Activated CD4-positive, alpha-beta memory T cell treated with anti-CD3 and anti-CD28 coated beads for 36 hours (primary cell): ENCODE results near the gene ADAMTS9. TPM values are rescaled to one million over a fixed set of nuclear protein-coding genes. Genes with fewer than 3 reads are reported as not detected.

Experiments used
- CTCF ChIA-PET: fragments of 350-600 bp; sonication (Branson Sonifier 250); formaldehyde crosslinking; loops from one replicate; lab custom pipeline; 2021; ENCODE audit warnings: antibody characterized with exemption, inconsistent platforms; lab: Charles Lee
- POLR2A ChIA-PET: fragments of 350-600 bp; sonication (Branson Sonifier 250); formaldehyde crosslinking; loops from one replicate; lab custom pipeline; 2021; ENCODE audit warnings: antibody characterized with exemption; lab: Charles Lee
- DNase-seq: peaks from one replicate; pipeline ENCODE4 v3.0.0-alpha.2; 2020
- H3K27ac Mint-ChIP-seq: one replicate; pipeline ENCODE4 v1.8.0; 2021; ENCODE audit warnings: mixed read lengths
- H3K27me3 Mint-ChIP-seq: one replicate; pipeline ENCODE4 v1.8.0; 2021; ENCODE audit warnings: mixed read lengths
- H3K36me3 Mint-ChIP-seq: one replicate; pipeline ENCODE4 v1.8.0; 2021; ENCODE audit warnings: mixed read lengths
- H3K4me1 Mint-ChIP-seq: one replicate; pipeline ENCODE4 v1.8.0; 2021; ENCODE audit warnings: low read depth, mixed read lengths
- H3K4me3 Mint-ChIP-seq: one replicate; pipeline ENCODE4 v1.8.0; 2021; ENCODE audit warnings: mild to moderate bottlenecking, mixed read lengths
- H3K9me3 Mint-ChIP-seq: one replicate; pipeline ENCODE4 v1.8.0; 2021; ENCODE audit warnings: mixed read lengths
- intact Hi-C: fragments of 100-400 bp; cut with micrococcal nuclease; formaldehyde crosslinking; loops from one replicate; pipeline ENCODE4 v1.15.1; 2023
- total RNA-seq, 2 experiments: library from RNA; stranded (reverse); gene quantifications; one replicate each; pipeline ENCODE4 v1.2.3, GENCODE V29; 2021

Gene ADAMTS9
- total RNA-seq, 2 experiments from 2014 or later, result not detected

DNA sequence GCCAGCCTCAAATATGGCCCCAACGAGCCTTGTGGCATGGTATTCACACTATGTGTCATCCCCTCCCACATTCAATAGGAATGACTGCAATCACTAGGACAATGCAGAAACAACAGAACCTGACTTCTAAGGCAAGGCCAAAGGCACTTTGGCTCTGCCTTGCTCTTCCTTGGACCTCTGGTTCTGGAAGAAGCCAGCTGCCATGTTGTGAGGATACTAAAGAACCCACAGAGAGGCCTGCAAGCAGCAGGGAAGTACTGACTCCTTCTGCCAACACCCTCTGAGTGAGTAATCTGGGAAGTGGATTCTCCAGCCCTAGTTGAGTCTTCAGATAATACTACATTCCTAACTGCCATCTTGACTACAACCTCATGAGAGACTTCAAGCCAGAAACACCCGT is 64.7 kb downstream of the ADAMTS9 start:
- intact Hi-C loops, result no loop called here
- no peaks in the 10 kb centered on the region for H3K4me1 Mint-ChIP-seq
- peaks cover 4% of the 10 kb centered on the region for H3K9me3 Mint-ChIP-seq
- CTCF ChIA-PET, result no interaction called here
- H3K36me3 Mint-ChIP-seq, result no peaks in the 10 kb centered on the region
- no peak for DNase-seq
- H3K27me3 Mint-ChIP-seq, result no peaks in the 10 kb centered on the region
- POLR2A ChIA-PET, result no interaction called here
- H3K27ac Mint-ChIP-seq, result no peak overlapping the region
- no peak overlapping the region for H3K4me3 Mint-ChIP-seq

DNA sequence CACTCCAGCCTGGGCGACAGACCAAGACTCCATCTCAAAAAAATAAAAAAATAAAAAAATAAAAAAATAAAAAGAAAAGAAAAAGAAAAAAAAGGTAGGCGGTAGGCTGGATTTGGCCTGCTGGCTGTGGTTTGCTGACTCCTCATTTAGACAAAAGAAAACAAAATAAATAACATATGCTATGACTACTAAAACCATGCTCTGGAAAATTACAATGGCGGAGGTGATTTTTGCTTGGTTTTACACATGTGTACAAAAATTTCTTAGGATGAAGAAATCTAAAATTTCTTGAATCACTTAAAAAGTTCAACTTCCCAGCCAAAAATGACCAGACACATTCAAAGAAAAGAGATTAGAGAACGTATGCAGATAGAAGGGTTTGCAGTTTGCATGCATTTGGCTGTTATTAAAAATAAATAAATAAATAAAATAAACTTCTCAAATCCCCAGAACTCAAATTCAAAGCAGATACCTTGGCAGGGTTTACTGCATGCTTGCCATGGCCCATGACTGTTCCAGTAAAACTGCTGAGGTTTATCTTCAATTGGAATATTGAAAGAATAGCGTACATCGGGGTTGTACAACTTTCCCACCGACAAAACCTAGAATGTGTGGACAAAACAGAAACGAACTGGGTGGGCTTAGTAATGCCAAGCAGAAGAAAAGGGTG is 65.9 kb downstream of the ADAMTS9 start:
- no peak overlapping the region for H3K4me3 Mint-ChIP-seq
- H3K27me3 Mint-ChIP-seq, result no peaks in the 10 kb centered on the region
- intact Hi-C loops, result no loop called here

DNA sequence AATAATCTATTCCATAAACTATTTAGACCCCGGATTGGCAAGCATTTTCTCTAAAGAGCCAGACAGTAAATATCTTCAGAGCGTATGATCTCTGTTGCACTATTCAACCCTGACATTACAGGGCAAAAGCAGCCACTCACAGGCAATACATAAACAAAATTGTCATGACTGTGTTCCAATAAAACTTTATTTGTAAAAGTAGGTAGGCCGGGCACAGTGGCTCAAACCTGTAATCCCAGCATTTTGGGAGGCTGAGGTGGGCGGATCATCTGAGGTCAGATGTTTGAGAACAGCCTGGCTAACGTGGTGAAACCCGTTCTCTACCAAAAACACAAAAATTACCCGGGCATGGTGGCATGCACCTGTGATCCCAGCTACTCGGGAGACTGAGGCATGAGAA is 66.5 kb downstream of the ADAMTS9 start:
- POLR2A ChIA-PET, result no interaction called here
- H3K9me3 Mint-ChIP-seq, result peaks cover 4% of the 10 kb centered on the region

More for the DNA sequence above, 65.9 kb downstream of the ADAMTS9 start:
- DNase-seq, result no peak
- Mint-ChIP-seq H3K4me1 (no peaks in the 10 kb centered on the region), H3K9me3 (peaks cover 4% of the 10 kb centered on the region), H3K27ac (no peak overlapping the region), H3K36me3 (no peaks in the 10 kb centered on the region)
- CTCF ChIA-PET, result no interaction called here
- POLR2A ChIA-PET, result no interaction called here

DNA sequence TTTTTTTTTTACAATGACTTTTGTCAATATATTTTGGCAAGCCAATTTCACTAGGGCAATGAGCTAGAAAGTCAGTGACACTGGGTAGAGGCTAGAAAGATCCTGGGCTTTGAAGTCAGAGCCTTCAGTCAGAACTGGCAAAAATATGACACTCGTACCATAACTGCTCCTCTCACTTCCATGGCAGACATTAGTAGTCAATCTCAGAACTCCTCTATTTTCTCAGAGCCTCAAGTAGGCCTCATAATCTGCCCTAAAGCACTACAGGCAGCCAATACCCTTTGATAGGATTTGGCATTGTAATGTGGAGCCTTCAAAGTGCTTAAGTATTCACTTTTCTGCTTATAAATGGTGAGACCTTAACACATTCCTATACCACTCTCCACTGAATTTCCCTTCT is 67.8 kb downstream of the ADAMTS9 start:
- POLR2A ChIA-PET, result no interaction called here
- H3K9me3 Mint-ChIP-seq, result peaks cover 4% of the 10 kb centered on the region
- no peaks in the 10 kb centered on the region for H3K27me3 Mint-ChIP-seq
- CTCF ChIA-PET, result no interaction called here
- no peak for DNase-seq
- no peaks in the 10 kb centered on the region for H3K4me1 Mint-ChIP-seq
- intact Hi-C loops, result no loop called here
- no peak overlapping the region for H3K27ac Mint-ChIP-seq
- no peak overlapping the region for H3K4me3 Mint-ChIP-seq
- no peaks in the 10 kb centered on the region for H3K36me3 Mint-ChIP-seq

More for the DNA sequence above, 66.5 kb downstream of the ADAMTS9 start:
- Mint-ChIP-seq H3K27ac (no peak overlapping the region), H3K4me3 (no peak overlapping the region), H3K4me1 (no peaks in the 10 kb centered on the region), H3K27me3 (no peaks in the 10 kb centered on the region), H3K36me3 (no peaks in the 10 kb centered on the region)
- CTCF ChIA-PET, result no interaction called here
- DNase-seq, result no peak
- intact Hi-C loops, result no loop called here

DNA sequence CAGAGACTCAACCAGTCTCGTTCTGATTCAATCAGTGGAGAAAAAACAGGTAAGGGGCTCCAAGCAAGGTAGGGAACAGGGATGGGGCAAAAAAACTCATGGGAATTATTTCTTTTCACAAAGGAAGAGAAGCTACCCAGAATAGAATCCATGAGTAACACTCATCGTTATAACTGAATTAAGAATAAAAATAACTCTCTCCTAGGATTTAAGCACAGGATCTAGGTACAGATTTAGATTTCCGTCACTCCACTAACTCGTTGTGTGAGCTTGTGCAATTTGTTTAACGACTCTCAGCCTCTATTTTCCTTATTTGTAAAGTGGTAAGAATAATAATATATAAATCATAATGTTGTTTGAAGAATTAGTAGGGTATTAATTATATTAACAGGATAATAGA is 68.6 kb downstream of the ADAMTS9 start:
- no peaks in the 10 kb centered on the region for H3K4me1 Mint-ChIP-seq
- H3K9me3 Mint-ChIP-seq, result peaks cover 4% of the 10 kb centered on the region
- H3K4me3 Mint-ChIP-seq, result no peak overlapping the region
- no peaks in the 10 kb centered on the region for H3K36me3 Mint-ChIP-seq
- intact Hi-C loops, result no loop called here
- ChIA-PET CTCF (no interaction called here), POLR2A (no interaction called here)
- DNase-seq, result no peak
- H3K27me3 Mint-ChIP-seq, result no peaks in the 10 kb centered on the region
- H3K27ac Mint-ChIP-seq, result no peak overlapping the region

DNA sequence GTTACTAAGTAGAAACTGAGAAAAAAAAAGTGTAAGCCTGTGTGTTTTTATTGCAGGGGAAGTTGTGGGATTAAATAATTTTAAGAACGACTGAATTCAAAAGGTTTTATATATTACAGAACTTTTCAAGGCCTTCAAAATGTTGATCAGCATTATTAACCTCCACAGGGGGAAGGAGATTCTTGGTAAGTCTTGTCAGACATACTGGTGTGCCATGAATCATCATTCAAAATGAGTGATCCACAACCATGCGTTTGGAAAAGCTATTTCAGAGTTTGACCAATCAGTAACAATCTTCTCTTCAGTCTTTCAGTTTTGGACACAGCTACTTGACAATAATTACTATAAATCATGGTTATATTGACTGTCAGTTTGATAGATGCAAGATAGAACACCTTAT is 70.2 kb downstream of the ADAMTS9 start:
- DNase-seq, result no peak
- POLR2A ChIA-PET, result no interaction called here
- Mint-ChIP-seq H3K4me3 (no peak overlapping the region), H3K27me3 (no peaks in the 10 kb centered on the region), H3K27ac (no peak overlapping the region), H3K36me3 (no peaks in the 10 kb centered on the region), H3K9me3 (peaks cover 4% of the 10 kb centered on the region), H3K4me1 (no peaks in the 10 kb centered on the region)
- intact Hi-C loops, result no loop called here
- CTCF ChIA-PET, result no interaction called here

DNA sequence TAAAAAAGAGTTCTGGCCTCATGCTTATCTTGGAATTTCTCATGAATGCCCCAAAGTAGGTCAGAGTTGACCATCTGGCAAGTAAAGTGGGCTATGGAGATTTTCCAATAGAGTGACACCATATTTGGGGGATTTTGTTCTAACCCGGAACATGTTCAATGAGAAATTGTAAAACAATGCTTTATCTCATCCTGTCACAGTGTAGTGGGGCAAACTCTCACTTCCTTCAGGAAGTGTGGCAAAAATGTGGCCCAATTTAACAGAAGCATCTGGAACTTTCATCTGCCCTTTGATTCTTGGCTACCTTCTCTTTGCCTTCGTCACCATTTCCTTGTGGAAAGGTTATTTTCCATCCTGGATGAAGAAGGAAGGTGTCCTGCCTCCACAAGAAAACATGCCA is 70.8 kb downstream of the ADAMTS9 start:
- Mint-ChIP-seq H3K27ac (no peak overlapping the region), H3K4me3 (no peak overlapping the region), H3K9me3 (no peaks in the 10 kb centered on the region), H3K27me3 (no peaks in the 10 kb centered on the region), H3K36me3 (no peaks in the 10 kb centered on the region), H3K4me1 (no peaks in the 10 kb centered on the region)
- POLR2A ChIA-PET, result no interaction called here
- intact Hi-C loops, result no loop called here
- DNase-seq, result no peak
- CTCF ChIA-PET, result no interaction called here

DNA sequence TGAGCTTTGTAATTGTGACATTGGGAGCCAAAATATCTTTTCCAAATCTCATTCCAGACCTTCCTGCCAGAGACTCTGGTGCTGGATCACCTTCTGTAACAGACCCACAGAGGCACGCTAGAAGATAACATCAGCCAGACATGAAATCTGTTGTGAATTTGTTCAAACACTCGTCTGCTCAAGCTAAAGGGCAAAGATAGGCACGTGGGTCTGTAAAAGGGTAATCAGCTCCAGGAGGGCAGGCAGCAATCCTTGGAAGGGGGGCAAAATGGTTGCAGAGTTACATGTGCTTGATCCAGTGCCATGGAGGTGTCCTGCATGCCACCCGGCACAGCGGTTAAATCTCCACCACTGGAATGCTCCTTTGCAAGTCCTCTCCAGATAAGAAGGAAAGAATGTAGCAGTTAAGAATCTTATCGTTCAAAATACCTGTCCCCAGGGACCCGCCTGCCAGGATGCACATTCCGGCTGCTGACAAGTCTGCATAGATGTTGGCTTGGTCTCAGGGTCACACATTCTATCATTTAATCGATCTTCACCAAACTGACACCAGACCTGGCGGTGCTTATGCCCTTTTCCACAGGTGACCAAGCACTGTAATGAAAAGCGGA is 74.8 kb downstream of the ADAMTS9 start:
- Mint-ChIP-seq H3K9me3 (no peaks in the 10 kb centered on the region), H3K27me3 (no peaks in the 10 kb centered on the region), H3K4me1 (no peaks in the 10 kb centered on the region), H3K27ac (no peak overlapping the region), H3K4me3 (no peak overlapping the region), H3K36me3 (no peaks in the 10 kb centered on the region)
- no peak for DNase-seq
- ChIA-PET CTCF (no interaction called here), POLR2A (no interaction called here)
- intact Hi-C loops, result no loop called here

DNA sequence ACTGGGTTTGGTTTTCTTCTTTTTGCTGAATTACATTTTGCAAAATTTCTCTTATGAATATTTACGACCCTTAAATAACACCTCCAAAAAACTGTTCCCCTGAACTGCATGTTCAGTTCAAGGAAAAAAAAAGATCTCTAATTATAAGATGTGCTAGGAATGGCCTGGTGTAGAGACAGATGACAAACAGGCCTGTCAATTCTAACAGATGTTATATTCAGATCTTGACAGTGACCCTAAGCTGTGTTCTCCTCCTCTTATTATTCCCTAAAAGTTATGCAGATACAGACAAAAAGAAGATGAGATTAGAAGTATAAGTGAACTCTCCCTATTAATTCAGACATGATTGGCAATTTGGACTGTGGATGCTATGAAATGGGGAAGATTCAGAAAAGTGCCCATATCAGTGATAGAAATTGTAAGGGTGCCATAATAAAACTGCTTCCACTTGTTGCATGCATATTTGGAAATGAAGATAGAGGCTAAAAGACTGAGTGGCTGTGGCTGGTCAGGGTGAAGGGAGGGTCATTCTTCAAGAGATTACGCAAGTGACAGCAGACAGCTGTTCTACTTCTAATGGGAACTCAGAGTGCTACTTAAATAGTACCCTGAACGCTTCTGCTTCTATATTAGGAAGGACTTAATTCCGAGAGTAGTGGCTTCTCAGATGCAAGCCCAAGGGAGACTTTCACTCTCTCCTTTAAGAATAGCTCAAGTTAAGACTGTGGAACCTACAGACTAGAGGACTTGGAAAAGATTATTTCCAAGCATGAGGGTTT is 75.5 kb downstream of the ADAMTS9 start:
- ChIA-PET POLR2A (no interaction called here), CTCF (no interaction called here)
- H3K9me3 Mint-ChIP-seq, result no peaks in the 10 kb centered on the region
- no peaks in the 10 kb centered on the region for H3K36me3 Mint-ChIP-seq
- no peak for DNase-seq
- H3K27me3 Mint-ChIP-seq, result no peaks in the 10 kb centered on the region
- H3K4me3 Mint-ChIP-seq, result no peak overlapping the region
- intact Hi-C loops, result no loop called here
- no peaks in the 10 kb centered on the region for H3K4me1 Mint-ChIP-seq
- H3K27ac Mint-ChIP-seq, result no peak overlapping the region

DNA sequence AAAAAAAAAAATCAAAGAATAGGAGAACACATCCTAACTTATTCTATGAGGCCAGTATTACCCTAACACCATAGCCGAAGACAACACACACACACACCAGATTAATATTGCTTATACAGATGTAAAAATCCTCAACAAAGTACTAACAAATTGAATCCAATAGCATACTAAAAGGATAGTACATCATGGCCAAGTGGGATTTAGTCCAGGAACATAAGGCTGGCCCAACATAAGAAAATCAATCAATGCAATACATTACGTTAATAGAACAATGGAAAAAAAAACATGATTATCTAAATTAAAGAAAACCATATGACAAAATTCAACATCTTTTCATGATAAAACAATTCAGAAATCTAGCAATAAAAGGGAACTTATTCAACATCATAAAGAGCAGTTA is 79.1 kb downstream of the ADAMTS9 start:
- Mint-ChIP-seq H3K9me3 (no peaks in the 10 kb centered on the region), H3K4me1 (no peaks in the 10 kb centered on the region), H3K36me3 (no peaks in the 10 kb centered on the region), H3K4me3 (no peak overlapping the region), H3K27me3 (no peaks in the 10 kb centered on the region), H3K27ac (no peak overlapping the region)
- intact Hi-C loops, result no loop called here
- CTCF ChIA-PET, result no interaction called here
- POLR2A ChIA-PET, result interaction anchor here (0.6 kb wide), 1 partner anchor 59 kb away, joined by 3 read pairs; no protein-coding TSS in a partner anchor
- DNase-seq, result no peak

DNA sequence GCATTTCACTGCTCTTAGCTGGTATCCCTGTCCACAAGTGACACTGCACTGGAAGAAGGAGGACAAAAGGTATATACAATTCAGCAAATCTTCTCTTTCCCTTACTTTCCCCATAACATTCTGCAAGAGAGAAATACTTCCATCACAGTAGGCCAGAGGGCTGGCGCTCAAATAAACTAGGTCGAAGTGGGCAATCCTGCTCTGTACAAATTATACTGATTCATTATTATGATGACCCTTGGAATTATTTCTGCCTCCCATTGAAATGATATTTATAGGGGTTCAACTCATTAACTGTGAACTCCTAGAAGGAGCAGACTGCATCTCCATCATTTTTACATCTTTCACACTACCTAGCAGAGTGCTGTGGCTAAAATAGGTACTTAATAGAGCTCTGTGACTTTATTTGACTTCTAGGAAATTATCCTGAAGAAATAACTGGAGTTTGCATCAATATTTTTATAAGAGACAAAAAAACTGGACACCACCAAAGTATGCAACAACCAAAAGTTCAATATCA is 80.7 kb downstream of the ADAMTS9 start:
- H3K27me3 Mint-ChIP-seq, result no peaks in the 10 kb centered on the region
- no peaks in the 10 kb centered on the region for H3K36me3 Mint-ChIP-seq
- POLR2A ChIA-PET, result no interaction called here

DNA sequence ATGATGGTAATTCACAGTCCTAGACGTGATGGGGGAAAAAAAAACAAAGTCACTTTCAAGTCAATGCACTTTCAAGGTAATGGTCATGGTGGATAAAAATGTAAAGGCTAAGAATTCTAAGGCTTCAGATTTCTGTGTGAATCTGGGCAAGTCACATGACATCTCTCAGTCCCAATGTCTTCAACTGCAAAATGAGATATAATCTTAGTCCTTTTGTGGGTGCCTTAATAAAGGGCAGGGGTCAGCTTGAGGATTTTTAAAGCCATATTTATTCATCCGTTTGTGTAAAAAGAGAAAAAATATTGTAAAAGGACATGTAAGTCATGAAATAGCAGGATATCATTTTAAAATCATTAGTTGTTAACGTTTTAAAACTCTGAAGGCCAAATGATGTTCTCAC is 83.5 kb downstream of the ADAMTS9 start:
- ChIA-PET CTCF (interaction anchor here (0.8 kb wide), 1 partner anchor 115 kb away, joined by 3 read pairs; no protein-coding TSS in a partner anchor), POLR2A (no interaction called here)
- Mint-ChIP-seq H3K4me3 (no peak overlapping the region), H3K27me3 (no peaks in the 10 kb centered on the region), H3K27ac (no peak overlapping the region), H3K9me3 (no peaks in the 10 kb centered on the region), H3K36me3 (no peaks in the 10 kb centered on the region), H3K4me1 (no peaks in the 10 kb centered on the region)
- intact Hi-C loops, result no loop called here
- DNase-seq, result no peak

More for the DNA sequence above, 80.7 kb downstream of the ADAMTS9 start:
- H3K9me3 Mint-ChIP-seq, result no peaks in the 10 kb centered on the region
- CTCF ChIA-PET, result no interaction called here
- intact Hi-C loops, result no loop called here
- H3K4me3 Mint-ChIP-seq, result no peak overlapping the region
- no peak overlapping the region for H3K27ac Mint-ChIP-seq
- H3K4me1 Mint-ChIP-seq, result no peaks in the 10 kb centered on the region
- DNase-seq, result no peak
